Epithelial cell of prostate (primary cell): ENCODE data around the gene DTNBP1.

Experiments
- DNase-seq: peaks from one replicate; pipeline ENCODE4 v3.0.0-alpha.2; 2011; ENCODE audit warnings: low read depth, low spot score
- H3K27ac ChIP-seq: fragments of 450-650 bp; 2 replicates; pipeline ENCODE4 v1.5.1; 2017; ENCODE audit warnings: mild to moderate bottlenecking

DTNBP1 gene

DNA sequence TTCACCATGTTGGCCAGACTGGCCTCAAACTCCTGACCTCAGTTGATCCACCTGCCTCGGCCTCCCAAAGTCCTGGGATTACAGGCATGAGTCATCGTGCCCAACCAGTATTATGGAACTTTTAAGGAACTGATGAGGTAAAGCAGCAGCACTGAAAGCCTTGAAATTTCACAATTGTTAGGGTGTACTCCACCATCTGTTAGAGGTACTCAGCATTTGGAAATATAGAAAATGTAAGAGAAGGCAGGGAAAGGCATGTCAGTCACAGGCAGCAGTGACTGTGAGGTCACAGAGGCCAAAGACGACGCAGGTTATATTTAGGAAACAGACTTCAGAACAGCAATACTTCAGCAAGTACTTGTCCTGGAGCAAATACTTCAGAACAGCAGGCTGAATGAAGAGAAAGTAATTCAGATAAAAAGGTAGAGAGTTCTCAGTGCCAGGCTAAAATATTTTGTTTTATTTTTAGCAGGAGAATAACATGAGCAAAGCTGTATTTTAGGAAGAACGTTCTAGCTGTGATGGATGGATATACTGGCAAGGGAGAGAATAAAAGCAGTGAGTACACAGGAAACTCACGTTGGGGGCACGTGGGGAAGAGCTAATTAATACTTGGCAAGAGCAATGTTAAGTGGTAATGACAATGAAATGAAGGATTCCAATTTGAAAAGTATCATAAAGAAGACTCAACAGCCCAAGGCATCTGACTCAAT is 67.2 kb downstream of the DTNBP1 start:
- DNase-seq = no peak

GRCh38 chr6:15594512-15595259 is 68.1 kb downstream of the DTNBP1 start:
- H3K27ac ChIP-seq = no peak overlapping the region
- DNase-seq = no peak

More for the DNA sequence above, 67.2 kb downstream of the DTNBP1 start:
- H3K27ac ChIP-seq = no peak overlapping the region

- DNase-seq = no peak
- no peak overlapping the region for H3K27ac ChIP-seq
Measured at GRCh38 chr6:15593798-15594197, 69.0 kb downstream of the DTNBP1 start.

GRCh38 chr6:15592610-15593009 is 70.2 kb downstream of the DTNBP1 start:
- DNase-seq = no peak
- no peak overlapping the region for H3K27ac ChIP-seq

DNA sequence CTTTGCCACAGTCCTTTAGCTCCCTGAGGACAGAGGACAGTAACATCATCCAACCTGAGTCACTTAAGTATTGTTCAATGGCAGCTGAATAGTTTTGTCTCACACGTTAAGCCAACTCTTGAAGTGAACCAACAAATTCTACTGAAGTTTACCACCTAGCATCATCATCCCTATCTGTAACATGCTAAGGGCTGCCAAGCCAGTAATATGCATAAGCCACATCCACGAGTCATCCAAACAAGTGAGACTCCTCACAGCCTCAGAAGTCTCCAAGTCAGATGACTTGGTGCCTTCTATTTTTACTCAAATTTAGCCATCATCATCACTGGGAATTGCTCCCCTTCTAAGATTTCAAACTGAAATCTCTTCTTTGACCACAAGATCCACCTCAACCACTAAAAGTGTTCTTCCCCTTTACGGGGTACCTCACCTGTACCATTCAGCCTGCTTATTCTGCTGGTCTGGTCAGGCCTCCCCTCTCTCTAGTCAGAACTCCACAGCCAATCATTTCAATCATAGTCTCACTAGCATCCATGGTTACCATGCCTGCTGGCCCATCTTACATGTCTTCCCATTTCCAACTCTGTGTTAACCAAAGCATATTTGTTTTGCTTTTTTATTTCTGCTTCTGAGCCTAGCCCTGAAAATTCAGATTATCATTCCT is 73.7 kb downstream of the DTNBP1 start:
- peak; percentile 52 for DNase-seq
- H3K27ac ChIP-seq = no peak overlapping the region

GRCh38 chr6:15586503-15586902 is 76.3 kb downstream of the DTNBP1 start:
- no peak overlapping the region for H3K27ac ChIP-seq
- no peak for DNase-seq

GRCh38 chr6:15585760-15586214 is 77.0 kb downstream of the DTNBP1 start:
- no peak overlapping the region for H3K27ac ChIP-seq
- DNase-seq = no peak

DNA sequence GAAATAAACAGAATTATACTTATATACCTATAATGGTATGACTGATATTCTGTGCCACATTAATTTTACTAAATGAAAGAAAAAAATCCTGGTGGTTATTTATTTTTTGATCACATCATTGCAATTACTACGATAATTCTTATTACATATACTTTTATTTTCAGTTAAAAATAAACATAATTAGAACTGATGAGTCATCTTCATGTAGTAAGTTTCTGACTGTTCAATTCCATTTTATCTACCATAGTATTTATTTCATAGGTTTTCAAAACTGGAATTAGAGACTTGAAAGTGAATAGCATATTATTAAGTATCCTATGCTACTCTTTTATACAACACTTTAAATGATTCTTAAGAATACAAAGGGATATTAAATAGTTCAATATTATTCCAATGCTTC is 80.3 kb downstream of the DTNBP1 start:
- DNase-seq = no peak

DNA sequence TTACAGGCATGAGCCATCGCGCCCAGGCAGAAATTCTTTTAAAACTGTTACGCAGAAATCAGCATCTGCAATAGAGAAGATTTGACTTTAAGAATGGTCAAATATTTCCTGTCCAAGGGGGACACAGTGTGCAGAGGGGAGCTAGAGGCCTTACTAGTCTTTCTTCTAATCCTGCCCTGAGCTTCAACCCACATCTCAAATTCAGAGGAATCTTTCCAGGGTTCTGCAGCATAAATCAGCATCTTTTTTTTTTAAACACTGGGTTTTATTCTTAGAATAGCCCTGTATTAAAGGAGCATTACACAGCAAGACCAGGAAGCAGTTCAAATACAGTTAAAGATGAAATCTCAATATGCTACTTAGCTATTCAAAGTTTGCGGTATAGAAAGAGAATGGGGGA is 81.1 kb downstream of the DTNBP1 start:
- DNase-seq = no peak
- no peak overlapping the region for H3K27ac ChIP-seq

More for the DNA sequence above, 80.3 kb downstream of the DTNBP1 start:
- no peak overlapping the region for H3K27ac ChIP-seq

DNA sequence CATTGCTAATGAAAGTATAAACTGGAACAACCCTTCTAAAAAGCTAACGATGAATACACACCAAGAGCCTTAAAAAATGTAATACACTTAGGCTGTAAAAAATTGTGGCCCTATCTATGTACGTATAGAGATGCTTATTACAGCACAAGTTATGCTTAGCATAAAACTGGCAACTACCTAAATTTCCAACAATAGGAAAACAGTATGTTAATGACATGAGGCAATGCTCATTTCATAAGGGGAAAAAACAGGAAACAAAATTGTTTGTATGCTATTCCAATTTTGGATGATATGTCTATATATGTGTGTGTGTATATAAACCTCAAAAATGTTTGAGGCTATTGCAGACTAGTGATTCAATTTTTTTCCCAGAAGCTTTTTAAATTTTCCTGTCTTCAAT is 82.5 kb downstream of the DTNBP1 start:
- no peak overlapping the region for H3K27ac ChIP-seq
- DNase-seq = no peak

DNA sequence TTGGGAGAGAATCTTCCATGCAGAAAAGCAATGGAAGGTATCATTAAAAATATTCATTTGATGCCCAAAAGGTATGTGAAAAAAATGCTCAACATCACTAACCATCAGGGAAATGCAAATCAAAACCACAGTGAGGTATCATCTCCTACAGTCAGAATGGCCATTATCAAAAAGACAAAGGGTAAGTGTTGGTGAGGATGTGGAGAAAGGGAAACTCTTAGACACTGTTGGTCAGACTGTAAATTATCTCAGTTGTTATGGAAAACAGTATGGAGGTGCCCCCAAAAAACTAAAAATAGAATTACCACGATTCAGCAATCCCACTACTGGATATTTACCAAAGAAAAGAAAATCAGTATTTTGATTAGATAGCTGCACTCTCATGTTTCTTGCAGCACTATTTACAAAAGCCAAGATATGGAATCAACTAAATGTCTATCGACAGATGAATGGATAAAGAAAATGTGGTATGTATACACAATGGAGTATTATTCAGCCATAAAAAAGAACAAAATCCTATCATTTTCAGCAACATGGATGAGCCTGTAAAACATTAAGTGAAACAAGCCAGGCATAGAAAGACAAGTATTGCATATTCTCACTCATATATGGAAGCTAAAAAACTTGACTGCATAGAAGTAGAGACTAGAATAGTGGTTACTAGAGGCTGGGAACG is 84.0 kb downstream of the DTNBP1 start:
- no peak overlapping the region for H3K27ac ChIP-seq
- no peak for DNase-seq

- no peak overlapping the region for H3K27ac ChIP-seq
- DNase-seq = no peak
Measured at GRCh38 chr6:15577550-15578171, 85.2 kb downstream of the DTNBP1 start.

GRCh38 chr6:15577106-15577505 is 85.7 kb downstream of the DTNBP1 start:
- H3K27ac ChIP-seq = no peak overlapping the region
- DNase-seq = no peak

GRCh38 chr6:15575357-15576033 is 87.3 kb downstream of the DTNBP1 start:
- H3K27ac ChIP-seq = no peak overlapping the region
- DNase-seq = no peak

GRCh38 chr6:15574486-15574885 is 88.3 kb downstream of the DTNBP1 start:
- DNase-seq = no peak
- H3K27ac ChIP-seq = no peak overlapping the region

- H3K27ac ChIP-seq = no peak overlapping the region
- no peak for DNase-seq
Measured at GRCh38 chr6:15574023-15574422, 88.8 kb downstream of the DTNBP1 start.

DNA sequence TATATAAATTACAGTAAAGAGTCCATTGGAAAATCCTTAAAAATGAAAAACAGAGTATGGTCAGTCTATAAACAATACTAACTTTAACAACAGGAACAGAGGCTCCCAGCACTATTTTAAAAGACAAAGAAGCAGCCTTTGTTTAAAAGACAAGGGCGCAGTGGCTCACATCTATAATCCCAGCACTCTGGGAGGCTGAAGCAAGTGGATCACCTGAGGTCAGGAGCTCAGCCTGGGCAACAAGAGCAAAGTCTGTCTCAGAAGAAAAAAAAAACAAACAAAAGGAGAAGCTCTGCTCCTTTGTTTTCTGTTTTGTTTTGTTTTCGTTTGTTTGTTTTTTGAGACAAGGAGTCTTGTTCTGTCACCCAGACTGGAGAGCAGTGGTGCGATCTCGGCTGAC is 89.4 kb downstream of the DTNBP1 start:
- DNase-seq = no peak
- H3K27ac ChIP-seq = no peak overlapping the region

DNA sequence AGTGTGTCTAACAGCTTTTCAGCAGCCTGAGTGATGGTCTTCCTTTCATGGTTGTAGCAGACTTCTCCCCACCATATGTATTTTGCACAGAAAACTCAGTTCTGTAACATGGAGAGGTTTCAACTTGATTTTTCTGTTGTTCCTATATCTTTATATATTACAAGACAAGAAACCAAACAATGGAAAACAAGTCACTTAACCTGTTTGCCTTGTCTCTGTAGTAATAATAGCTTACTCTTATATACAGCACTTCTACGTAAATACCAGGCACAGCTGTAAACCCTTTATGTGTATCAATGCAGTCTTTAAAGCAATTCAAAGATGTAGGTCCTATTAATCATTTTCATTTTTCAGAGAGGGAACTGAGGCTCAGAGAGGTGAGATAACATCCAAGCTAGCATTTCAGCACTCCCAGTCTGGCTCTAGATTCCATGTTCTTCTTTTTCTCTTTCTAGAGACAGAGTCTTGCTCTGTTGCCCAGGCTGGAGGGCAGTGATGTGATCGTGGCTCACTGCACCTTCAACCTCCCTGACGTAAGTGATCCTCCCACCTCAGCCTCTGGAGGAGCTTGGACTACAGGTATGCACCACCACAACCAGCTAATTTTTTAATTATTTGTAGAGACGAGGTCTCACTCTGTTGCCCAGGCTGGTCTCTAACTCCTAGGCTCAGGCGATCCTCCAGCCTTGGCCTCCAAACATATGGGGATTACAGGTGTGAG is 90.4 kb downstream of the DTNBP1 start:
- DNase-seq = no peak
- H3K27ac ChIP-seq = no peak overlapping the region

DNA sequence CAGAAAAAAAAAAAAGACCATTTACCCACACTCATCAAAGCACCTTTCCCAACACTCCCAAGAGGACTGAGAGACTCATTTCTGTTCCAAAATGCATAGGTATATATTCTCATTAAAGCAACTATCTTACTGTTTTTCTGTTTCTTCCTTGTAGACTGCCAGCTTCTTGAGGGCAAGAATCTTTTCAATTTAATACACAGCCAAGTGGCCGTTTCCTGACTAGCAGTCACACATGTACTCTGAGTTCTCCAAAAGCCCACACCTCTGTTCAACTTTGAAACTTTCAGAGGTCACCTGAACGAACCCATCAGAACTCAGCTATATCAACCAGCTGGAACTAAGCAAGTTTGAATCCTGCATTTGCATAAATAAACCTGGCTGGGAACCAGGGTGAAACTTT is 92.7 kb downstream of the DTNBP1 start:
- no peak for DNase-seq
- H3K27ac ChIP-seq = no peak overlapping the region
